NCI-H446 (cell line): Measurements from ENCODE around the gene FSTL4.
"Not testable (repeated sequence)": the region's sequence is repeated elsewhere in the genome, so short reads cannot be mapped to it uniquely, and the experiment has no call there.

Source experiments
- DNase-seq, 2 experiments: peaks; one replicate each; lab custom pipeline; 2025; lab: John Stamatoyannopoulos, UW

Gene FSTL4

DNA sequence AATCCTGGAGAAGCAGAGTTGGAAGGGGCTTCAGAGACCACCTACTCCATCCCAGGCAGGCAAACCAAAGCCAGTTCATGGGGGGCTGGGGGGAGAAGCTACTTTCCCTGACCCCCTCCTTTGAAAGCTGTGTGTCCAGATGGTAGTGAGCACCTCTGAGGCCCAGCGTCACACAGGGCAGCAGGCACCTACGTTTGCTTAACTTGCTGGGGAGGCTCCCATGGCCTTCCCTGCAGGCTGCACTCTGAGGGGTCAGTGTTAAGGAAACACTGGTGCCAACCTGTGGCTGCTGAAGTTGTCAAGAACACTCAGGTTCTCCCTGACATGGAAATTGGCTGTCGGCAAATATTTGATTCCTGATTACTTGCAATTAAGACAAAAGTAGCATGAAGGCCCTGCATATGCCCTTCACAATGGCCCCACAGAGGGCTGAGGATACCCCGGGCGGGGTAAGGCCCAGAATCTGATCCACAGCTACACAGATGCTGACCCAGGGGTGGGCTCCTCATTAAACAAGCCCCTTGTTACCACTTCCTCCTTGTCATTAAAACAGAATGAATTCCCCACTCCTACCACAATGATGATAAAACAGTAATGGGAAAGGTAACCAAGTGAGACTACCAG is 208.5 kb downstream of the FSTL4 start:
- no peak for DNase-seq

DNA sequence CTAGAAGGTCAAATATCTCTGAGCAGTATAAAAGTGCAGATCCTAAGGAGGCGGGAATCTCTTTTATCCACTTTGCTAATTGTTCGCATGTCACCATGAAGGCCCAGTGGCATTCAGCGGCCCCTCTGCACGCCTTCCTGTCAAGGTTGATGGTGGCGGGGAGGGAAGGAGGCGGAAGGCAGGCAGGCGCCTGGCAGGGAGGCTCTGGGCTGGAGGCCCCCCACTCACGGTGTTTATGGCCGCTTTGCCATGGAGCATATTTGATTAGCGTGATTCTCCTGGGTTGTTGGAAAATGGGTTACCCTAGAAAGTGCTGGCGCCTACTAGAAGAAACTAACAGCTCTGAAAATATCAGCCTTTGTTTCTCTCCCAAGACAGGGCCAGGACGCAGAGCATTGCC is 209.6 kb downstream of the FSTL4 start:
- no peak for DNase-seq

DNA sequence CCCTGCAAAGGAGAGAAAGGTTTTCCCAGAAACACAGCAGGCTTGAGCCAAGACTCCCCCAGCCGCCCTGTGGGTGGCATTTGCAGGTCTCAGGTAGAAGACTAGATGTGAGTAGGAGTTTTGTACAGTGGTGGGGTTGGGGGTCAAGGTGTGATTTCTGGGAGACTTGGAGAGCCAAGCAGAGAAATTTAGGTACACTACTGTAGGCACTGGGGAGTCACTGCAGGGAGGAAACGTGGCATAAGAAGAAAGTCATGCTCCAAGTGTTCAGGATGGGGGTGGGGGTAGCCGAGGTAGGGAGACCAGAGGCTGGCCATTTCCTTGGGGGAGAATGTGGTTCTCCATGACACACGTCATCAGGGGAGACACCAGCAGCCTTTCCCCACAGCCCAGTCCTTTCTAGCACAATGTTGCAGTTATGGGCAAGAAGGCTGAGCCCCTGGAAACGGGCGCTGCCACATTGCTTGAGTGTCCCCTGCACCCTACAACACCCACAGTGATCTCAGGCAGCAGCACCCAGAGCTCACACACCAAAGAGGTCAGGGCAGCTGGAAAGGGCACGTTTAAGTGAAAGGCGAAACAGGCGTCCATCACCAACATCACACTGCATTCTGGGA is 210.5 kb downstream of the FSTL4 start:
- no peak for DNase-seq

DNA sequence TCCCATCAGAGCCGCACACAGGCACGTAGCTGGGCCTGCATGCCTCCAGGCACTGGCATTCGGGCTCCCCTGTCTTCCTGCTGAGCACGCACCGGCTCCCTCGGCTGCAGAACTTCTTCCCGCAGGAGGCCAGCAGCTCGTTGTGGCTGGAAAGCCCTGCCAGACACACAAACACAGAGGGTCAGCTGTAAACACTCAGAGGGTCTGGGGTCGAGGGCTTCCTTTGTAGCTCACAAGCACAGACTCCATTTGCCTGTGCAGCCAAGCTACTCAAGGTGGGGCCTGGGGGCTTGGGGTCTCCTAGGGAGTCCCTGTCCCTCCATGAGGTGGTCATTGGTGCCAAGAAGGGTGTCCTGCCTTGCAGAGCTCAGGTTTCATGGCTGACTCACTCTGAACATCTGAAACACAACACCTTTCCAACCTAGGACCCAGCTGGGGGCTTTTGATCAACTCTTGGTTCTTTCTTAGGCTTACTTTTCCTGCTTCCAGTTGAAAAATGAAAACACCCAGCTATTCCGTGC is 211.4 kb downstream of the FSTL4 start:
- no peak for DNase-seq

DNA sequence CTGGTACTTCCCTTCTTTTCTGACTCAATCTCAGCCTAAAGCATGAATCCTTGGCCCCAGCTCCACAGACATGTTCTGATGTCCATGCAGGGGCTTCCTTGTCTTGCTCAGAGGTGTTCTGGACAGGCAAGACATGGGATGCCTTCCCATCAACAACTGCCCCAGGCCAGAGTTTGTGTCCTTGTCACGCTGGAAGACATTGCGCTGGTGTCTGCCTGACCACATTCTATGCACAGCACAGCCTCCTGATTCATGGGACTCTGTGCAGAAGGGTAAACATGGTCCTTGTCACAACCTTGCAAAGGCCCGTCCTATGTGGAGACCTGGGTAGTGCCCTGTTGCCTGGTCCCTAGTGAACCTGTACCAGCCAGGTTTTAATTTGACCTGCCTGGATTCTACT is 212.2 kb downstream of the FSTL4 start:
- no peak for DNase-seq

DNA sequence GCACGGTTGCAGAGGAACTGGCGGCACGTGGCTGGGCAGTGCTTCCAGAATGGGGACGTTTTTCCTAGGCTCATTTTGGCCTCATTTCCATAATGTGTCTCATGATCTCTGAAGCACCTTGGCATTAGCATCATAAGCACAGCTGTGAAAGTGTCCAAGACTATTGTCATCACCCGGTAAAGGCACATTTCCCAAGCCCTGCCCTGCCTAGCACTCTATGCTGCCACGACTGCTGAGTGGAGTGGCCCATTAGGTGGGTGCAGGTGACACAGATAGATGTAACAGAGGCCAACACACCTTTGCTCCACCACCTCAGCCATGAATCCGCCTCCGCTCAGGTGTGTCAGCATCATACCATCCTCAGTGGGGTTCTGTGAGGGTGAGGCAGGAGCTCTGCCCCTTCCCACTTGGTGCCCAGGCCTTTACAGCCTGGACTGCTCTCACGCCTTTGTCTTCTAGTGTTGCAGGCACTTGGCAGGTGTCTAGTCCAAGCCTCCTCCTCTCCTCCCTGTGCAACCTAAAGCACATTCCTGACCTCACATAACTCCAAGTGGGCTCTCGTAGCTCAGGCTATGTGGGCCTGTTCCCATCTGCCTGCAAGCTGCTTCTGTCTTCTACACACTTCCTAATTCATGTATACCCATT is 213.0 kb downstream of the FSTL4 start:
- no peak for DNase-seq

DNA sequence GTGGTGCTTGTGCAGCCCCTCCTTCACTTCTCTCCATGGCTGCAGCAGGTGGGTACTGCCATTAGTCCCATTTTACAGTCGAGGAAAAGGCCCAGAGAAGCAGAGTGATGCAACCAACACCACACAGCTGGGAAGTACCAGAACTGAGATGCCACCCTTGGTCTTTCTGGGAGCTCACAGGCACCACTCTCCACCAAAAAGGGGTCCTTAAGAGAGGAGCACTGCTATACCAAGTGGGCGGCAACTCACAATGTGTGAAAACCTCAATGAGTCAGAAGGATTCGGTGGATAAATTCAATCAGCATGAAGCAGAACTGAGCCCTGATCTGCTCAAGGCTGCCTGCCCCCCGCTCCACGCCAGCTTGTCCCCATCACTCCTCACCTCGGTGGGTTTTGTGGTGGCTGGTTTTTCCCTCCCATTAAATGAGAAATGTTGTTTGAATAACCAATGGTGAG is 213.7 kb downstream of the FSTL4 start:
- no peak for DNase-seq

DNA sequence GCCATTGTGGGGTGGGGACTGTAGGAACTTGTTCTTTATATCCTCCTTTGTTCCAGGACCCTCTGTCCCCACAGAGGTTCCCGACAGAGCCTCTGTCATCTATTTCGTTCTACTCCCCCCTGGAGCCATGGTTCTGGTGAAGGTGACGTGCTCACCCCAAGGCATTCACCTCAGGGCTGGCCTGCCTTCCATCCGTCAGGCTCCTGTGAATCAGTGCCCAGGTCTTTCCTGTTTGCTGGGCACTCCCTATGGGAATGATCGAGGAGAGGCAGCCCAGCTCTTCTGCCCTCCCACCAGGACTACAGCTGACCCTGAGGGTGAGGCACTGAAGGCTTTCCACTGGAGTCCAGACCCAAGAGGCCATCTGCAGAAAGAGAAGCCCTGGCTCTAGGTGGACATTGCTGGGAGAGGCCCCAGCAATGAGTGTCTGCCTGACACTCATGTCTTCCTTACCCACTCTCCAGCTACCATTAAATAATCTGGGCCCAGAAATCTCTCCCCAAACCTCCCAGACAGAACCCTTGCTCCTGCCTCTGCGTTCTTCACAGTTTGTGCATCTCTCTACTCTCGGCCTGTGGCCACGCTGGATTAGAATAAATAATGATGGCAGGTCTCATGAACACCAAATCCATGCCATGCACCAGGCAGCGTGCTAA is 214.2 kb downstream of the FSTL4 start:
- DNase-seq: no peak

DNA sequence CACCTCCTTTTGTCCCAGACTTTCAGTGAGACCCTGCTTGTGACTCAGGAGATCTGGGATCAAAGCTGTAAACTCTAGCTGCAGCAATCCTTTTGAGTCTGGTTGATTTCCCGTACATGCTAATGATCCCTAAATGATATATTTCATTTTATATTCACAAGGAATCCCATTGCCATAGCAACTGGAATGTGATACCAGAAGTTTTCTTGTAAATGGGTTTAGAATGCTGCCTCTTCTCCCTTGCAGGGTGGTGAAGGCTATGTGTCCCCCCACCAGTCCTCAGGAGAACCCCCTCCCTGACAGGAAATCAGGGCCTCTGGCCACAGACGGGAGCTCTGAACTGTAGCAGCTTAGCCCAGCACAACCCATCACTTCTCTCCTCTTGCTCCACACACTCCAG is 215.0 kb downstream of the FSTL4 start:
- DNase-seq: no peak

DNA sequence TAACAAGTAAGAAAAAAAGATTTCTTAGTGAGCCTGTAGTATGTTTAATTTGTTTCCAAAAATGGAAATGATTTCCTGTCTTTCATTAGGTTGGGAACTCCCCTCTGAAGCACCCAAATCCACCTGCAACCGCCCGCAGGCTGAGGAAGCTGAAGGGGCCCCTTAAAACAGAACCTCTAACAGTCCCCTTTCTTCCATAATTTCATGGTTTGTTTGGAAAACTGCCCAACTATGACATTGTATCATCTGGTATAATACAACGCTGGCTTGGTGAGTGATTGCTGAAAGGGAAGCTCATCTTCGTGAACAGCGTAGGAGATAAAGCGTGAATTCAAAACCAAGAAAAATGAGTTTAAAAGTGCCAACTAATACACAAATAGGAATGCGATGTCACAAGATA is 215.5 kb downstream of the FSTL4 start:
- no peak for DNase-seq

DNA sequence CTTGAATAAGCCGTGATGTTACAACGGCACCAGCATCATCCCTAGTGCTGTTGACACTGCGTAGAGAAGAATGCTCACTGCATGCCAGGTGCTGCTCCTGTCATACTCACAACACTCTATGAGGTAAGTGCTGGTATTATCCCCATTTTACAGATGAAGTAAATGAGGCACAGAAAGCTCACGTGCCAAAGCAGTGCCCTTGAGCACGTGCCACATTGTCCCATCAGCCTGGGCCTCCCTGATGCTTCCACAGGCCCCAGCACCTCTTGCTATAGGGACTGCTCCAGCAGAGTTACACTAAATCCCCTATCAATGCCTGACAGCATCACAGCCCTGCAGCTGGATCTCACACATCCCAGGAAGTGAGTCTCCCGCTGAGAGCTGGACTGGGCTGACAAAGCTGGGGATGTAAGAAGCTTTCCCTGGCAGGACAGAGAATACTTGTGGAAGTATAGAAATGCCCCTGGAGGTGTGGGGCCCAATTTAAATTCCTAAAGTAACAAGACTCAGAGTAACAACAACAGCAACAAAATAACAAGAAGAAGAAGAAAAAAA is 216.1 kb downstream of the FSTL4 start:
- no peak for DNase-seq

DNA sequence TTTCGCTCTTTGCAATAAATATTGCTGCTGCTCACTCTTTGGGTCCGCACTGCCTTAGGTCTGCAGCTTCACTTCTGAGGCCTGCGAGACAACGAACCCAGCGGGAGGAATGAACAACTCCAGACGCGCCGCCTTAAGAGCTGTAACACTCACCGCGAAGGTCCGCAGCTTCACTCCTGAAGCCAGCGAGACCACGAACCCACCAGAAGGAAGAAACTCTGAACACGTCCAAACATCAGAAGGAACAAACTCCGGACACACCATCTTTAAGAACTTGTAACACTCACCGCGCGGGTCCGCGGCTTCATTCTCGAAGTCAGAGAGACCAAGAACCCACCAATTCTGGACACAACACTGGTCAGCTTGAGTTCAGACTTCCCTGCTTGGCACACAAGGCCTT is 217.1 kb downstream of the FSTL4 start:
- DNase-seq: not testable (repeated sequence)

DNA sequence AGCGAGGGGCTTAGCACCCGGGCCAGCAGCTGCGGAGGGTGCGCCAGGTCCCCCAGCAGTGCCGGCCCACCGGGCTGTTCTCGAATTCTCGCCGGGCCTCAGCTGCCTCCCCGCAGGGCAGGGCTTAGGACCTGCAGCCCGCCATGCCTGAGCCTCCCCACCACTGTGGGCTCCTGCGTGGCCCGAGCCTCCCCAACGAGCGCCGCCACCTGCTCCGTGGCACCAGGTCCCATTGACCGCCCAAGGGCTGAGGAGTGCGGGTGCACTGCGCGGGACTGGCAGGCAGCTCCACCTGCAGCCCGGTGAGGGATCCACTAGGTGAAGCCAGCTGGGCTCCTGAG is 217.9 kb downstream of the FSTL4 start:
- DNase-seq: not testable (repeated sequence)

DNA sequence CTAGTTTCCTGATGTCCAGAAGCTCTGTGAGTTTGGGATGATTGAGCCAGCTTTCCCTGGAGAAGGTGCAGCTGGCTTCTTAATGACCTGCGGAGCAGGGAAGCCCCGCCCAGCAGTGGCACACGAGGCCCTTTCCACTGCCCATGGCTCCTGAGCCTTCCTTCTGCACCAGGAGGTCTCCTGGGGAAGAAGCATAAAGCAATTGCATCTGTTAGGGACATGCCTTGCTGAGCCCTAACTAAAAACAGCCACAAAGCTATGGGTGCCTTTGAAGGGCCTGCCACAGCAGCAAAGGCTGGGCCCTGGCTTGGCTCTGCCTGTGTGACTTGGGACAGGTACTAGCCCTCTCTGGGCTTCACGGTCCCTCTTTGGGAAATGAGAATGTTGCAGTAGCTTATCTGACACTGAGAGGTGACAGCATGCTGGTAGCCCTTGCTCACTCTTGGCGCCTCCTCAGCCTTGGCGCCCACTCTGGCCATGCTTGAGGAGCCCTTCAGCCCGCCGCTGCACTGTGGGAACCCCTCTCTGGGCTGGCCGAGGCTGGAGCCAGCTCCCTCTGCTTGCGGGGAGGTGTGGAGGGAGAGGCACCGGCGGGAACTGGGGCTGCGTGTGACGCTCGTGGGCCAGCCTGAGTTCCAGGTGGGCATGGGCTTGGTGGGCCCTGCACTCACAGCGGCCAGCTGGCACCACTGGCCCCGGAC is 218.4 kb downstream of the FSTL4 start:
- DNase-seq: no peak

DNA sequence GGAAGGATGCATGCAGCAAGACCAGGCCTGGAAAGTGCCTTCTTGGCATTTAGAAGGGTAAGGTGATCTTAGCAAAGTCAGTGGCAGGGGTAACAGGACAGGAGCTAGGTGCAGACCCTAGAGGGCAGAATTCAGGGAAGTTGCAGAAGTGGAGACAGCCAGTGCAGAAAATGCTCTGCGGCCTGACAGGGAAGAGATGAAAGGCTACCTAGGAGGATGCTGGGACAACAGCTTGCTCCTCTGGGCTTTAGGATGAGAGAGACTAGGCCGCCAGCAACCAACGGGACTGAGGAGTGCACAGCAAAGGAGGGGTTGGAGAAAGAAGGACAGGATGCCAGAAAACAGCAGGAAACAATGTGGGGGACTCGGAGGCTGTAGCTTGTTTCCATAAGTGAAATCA is 219.9 kb downstream of the FSTL4 start:
- no peak for DNase-seq

DNA sequence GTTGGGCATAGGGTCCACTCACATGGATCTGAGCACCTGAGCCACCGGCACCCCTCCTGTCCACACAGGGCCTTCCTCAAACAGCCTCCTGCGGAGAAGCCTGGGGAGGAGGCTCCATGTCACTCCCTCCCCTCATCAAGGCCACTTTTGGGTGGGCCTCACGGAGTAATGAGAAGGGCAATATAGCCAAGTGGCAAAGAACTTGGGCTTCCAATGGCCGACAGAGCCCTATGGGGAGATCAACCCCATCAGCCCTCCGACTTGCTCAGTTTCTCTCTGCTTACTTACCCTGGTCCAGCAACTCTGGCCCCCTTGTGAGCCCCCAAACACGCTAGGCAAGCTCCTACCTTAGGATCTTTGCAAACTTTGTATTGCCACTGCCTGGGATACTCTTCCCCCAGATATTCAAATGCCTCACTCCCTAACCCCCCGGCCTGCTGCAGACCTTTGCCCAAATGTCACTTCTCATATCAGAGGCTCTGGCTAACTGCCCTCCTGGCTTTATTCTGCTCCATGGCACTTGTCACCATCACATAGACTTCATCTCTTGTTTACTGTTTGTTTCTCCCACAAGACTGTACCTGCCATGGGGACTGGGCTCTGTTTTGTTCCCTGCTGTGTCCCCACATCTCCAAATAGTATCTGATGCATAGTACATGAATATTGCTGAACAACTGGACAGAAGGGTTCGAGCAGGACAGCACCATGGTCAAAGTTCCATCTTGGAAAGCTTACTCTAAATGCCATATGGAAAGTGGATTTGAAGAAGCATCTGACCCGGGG is 220.8 kb downstream of the FSTL4 start:
- DNase-seq: no peak

DNA sequence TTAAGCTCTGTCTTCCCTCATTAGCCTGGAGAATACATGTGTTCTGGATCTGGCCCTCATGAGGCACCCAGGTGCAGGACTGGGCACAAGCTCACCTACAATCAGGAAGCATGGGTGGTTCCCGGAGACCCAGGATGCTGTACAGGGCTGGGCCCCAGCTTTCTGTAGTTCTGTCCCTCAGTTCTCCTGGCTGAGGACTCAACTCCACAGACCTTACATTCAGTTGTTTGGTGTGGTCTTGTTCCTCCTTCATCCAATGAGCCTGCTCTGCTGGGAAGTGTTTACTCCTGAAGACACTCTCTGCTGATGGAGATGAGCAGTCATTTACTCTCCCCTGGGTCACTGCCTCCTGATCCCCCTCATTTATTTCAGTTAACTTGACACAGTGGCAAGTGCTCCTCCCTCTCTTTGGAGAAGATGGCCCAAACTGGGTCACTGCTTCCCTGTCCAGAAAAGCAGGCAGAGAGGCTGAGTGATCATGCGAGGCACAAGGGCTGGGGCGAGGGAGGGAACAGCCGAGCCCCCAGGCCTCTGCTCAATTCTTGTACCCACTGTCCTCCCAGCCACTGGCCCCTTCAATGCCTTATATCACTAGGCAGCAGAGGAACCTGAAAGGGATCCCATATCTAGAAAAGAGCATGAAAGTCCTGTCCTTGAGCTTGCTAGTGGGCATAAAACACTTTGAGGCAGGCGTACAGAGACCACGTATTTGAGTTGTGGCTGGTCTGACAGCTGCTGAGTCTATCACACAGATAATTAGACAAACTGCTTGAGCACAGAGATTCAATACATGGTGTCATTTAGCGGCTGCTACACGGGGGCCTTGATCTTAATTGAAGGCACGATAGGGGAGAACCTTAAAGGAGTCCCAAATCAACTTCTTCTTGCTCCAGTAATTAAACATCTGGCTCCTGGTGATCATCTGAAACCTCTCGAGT is 221.7 kb downstream of the FSTL4 start:
- no peak for DNase-seq

DNA sequence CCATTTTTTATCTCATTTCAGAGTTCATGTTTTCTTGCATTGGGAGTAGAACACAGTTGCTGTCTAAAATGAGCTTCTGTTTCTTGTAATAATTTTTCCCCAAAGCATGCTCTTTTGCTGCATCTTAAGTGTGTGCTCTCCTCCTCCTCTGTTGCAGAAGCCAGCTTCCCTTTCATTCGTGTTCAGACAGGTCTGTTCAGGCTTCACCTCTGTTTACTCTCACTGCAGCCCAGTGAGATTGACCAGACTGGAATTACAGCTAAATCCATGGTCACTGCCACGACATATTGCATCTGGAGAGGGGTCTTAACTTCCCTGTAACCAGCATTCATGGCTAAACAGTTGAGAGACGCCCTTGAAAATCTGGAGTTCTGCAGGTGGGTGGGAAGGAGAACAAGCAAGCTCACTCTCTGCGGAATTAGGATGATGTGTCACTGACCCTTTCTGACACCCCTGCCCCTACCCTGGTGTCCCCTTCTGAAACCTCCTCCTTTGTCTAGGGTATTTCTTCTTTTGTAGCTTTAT is 223.2 kb downstream of the FSTL4 start:
- no peak for DNase-seq

DNA sequence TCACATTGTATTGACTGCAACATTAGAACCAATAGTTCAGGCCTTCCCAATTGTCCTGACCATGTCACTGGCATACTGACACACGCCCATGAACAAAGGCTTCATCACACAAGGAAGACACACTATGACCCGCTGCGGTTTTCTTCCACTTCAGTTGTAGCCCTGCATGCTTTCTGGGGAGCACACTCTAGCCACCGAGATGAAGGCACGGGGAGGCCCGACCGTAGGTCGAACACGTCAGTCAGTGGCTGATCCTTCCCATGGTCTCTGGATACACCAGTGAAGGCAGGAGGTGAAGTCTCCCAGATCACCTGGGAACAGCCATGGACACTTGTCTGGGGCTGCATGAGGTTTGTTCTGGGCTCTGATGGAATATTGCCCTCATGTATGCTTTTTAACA is 224.7 kb downstream of the FSTL4 start:
- no peak for DNase-seq

DNA sequence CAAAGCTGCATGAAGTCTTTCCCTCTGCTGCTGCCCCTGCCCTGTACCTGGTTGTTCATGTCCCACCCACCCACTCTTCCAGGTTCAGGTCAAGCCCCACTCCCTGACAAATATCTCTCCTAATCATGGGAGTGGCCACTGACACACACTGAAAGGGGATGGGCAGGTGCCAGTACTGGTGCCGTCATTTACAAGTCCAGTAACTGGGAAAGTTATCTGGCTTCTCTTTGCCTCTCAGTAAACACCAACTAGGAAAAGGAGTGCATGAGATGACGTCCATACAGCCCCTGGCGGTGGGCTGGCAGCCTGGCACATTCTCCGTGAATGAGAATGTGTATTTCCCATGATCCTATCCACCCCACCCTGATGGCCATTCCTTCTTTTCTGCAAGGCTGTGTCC is 225.2 kb downstream of the FSTL4 start:
- DNase-seq: no peak
